Measurements from ENCODE around the gene MBD3L5. TPM values are rescaled to one million over a fixed set of nuclear protein-coding genes. Genes with fewer than 3 reads are reported as not detected.

The MBD3L5 gene
- total RNA-seq, 2 donors from 2014 or later = not detected

GRCh38 chr19:7074705-7075282 is 44.4 kb downstream of the MBD3L5 start:
- Histone ChIP-seq H3K4me3 (no peak overlapping the region), H3K4me1 (peaks cover 11% of the 10 kb centered on the region), H3K36me3 (replicated peaks in 1 of 2; ENCODE audit: insufficient read depth in 1 of 2, low read depth in 2 of 2) (peaks cover 33 to 62% of the 10 kb centered on the region in 2 donors), H3K27me3 (no peaks in the 10 kb centered on the region), H3K27ac (no peak overlapping the region), H3K9me3 (peaks cover 0 to 23% (median 2%) of the 10 kb centered on the region in 3 donors)
- WGBS, 2 donors = 94 to 98% methylated on average over 27 of the region's 29 CpGs
- intact Hi-C loops (cut with DNase I) = no loop called here
- no peak for ATAC-seq
- TF ChIP-seq CTCF (IDR thresholded peaks at IDR 0.05) = no peak
- no peak for TF ChIP-seq POLR2A (IDR thresholded peaks at IDR 0.05)
- DNase-seq = no peak

GRCh38 chr19:7076151-7076550 is 45.8 kb downstream of the MBD3L5 start:
- no peaks in the 10 kb centered on the region for H3K27me3 ChIP-seq
- no peak overlapping the region for H3K4me3 ChIP-seq
- H3K36me3 ChIP-seq (replicated peaks in 1 of 2; ENCODE audit: insufficient read depth in 1 of 2, low read depth in 2 of 2) = peaks cover 47 to 73% of the 10 kb centered on the region in 2 donors
- ATAC-seq = no peak
- H3K9me3 ChIP-seq = peaks cover 0 to 36% (median 2%) of the 10 kb centered on the region in 3 donors
- WGBS, 2 donors = 95 to 98% methylated on average over 6 of the region's 6 CpGs
- intact Hi-C loops (cut with DNase I) = no loop called here
- DNase-seq = no peak
- TF ChIP-seq POLR2A (IDR thresholded peaks at IDR 0.05) = no peak
- no peak for TF ChIP-seq CTCF (IDR thresholded peaks at IDR 0.05)
- no peaks in the 10 kb centered on the region for H3K4me1 ChIP-seq
- no peak overlapping the region for H3K27ac ChIP-seq

GRCh38 chr19:7078008-7078407 is 47.6 kb downstream of the MBD3L5 start:
- H3K36me3 ChIP-seq (replicated peaks in 1 of 2; ENCODE audit: insufficient read depth in 1 of 2, low read depth in 2 of 2) = peaks cover 62 to 79% of the 10 kb centered on the region in 2 donors
- no peaks in the 10 kb centered on the region for H3K4me1 ChIP-seq
- WGBS, 2 donors = 96% methylated on average over 2 of the region's 2 CpGs
- H3K4me3 ChIP-seq = no peak overlapping the region
- TF ChIP-seq POLR2A (IDR thresholded peaks at IDR 0.05) = no peak
- TF ChIP-seq CTCF (IDR thresholded peaks at IDR 0.05) = no peak
- DNase-seq (no peak), ATAC-seq (no peak)
- no peaks in the 10 kb centered on the region for H3K27me3 ChIP-seq
- intact Hi-C loops (cut with DNase I) = no loop called here
- no peak overlapping the region for H3K27ac ChIP-seq
- peaks cover 0 to 55% (median 2%) of the 10 kb centered on the region in 3 donors for H3K9me3 ChIP-seq

Other genes with a start within 250 kb of the MBD3L5 start
- gene ADGRE1, start 143.0 kb upstream of the MBD3L5 start, total RNA-seq = under 1 TPM in 1 of 2 donors, not detected in 1; 0.26 TPM
- not detected for gene MBD3L2B, start 9.1 kb upstream of the MBD3L5 start, total RNA-seq
- gene MBD3L4, start 9.6 kb downstream of the MBD3L5 start, total RNA-seq = not detected
- not detected for gene MBD3L2, start 18.7 kb downstream of the MBD3L5 start, total RNA-seq
- not detected for gene MBD3L3, start 28.1 kb downstream of the MBD3L5 start, total RNA-seq
- gene ZNF557, start 39.1 kb downstream of the MBD3L5 start, total RNA-seq = 1 to 10 TPM; 6.5 to 6.6 TPM